Loucy (cell line): ENCODE results near the gene GON7.
"Not testable (repeated sequence)": the region's sequence is repeated elsewhere in the genome, so short reads cannot be mapped to it uniquely, and the experiment has no call there.

Experiments used
- H2AFZ ChIP-seq: fragments of 200-600 bp; sonication (generic); 2 replicates; pipeline ENCODE4 v1.6.0; 2016; ENCODE audit warnings: antibody characterized with exemption, mild to moderate bottlenecking, low read length, moderate library complexity
- H3F3A ChIP-seq: fragments of 200-600 bp; 2 replicates; pipeline ENCODE4 v1.6.0; 2016; ENCODE audit warnings: antibody characterized with exemption, low read depth, mild to moderate bottlenecking
- H3K27me3 ChIP-seq: fragments of 200-600 bp; sonication (generic); 2 replicates; pipeline ENCODE4 v1.6.1; 2014; ENCODE audit warnings: low read length, mild to moderate bottlenecking; ENCODE audit not compliant: insufficient read depth, poor library complexity, severe bottlenecking
- H3K36me3 ChIP-seq: fragments of 200-600 bp; sonication (generic); 2 replicates; pipeline ENCODE4 v1.6.1; 2016; ENCODE audit warnings: low read length; ENCODE audit not compliant: insufficient read depth
- H3K4me1 ChIP-seq: fragments of 200-600 bp; sonication (generic); 2 replicates; pipeline ENCODE4 v1.5.1; 2014; ENCODE audit warnings: low read length, mild to moderate bottlenecking; ENCODE audit not compliant: insufficient read depth, poor library complexity, severe bottlenecking
- H3K4me2 ChIP-seq: fragments of 200-600 bp; sonication (generic); 2 replicates; pipeline ENCODE4 v1.6.0; 2014; ENCODE audit warnings: antibody characterized with exemption, low read length, low read depth, mild to moderate bottlenecking; ENCODE audit not compliant: poor library complexity, severe bottlenecking
- H3K4me3 ChIP-seq: fragments of 200-600 bp; sonication (generic); 2 replicates; pipeline ENCODE4 v1.5.1; 2014; ENCODE audit warnings: low read length, mild to moderate bottlenecking, mixed read lengths; ENCODE audit not compliant: poor library complexity, severe bottlenecking
- H3K79me2 ChIP-seq: fragments of 200-600 bp; sonication (generic); 2 replicates; pipeline ENCODE4 v1.6.1; 2014; ENCODE audit warnings: low read length; ENCODE audit not compliant: insufficient read depth
- H3K9ac ChIP-seq: fragments of 200-600 bp; sonication (generic); 2 replicates; pipeline ENCODE4 v1.6.0; 2014; ENCODE audit warnings: mild to moderate bottlenecking, low read depth, low read length, moderate library complexity; ENCODE audit not compliant: poor library complexity, severe bottlenecking
- H3K9me2 ChIP-seq: fragments of 200-600 bp; sonication (generic); replicated peaks from 2 replicates; pipeline ENCODE4 v1.6.1; 2016; ENCODE audit warnings: low read depth, low read length, mixed read lengths
- H3K9me3 ChIP-seq: fragments of 200-600 bp; sonication (generic); 2 replicates; pipeline ENCODE4 v1.6.1; 2014; ENCODE audit warnings: mild to moderate bottlenecking, antibody characterized with exemption, low read length, low read depth; ENCODE audit not compliant: insufficient read depth
- H4K20me1 ChIP-seq: fragments of 200-600 bp; sonication (generic); 2 replicates; pipeline ENCODE4 v1.6.0; 2014; ENCODE audit warnings: antibody characterized with exemption, low read length, mild to moderate bottlenecking; ENCODE audit not compliant: insufficient read depth, poor library complexity, severe bottlenecking
- EZH2phosphoT487 ChIP-seq: fragments of 200-600 bp; IDR thresholded peaks from 2 replicates; pipeline ENCODE4 v1.6.1; 2018; ENCODE audit warnings: antibody characterized with exemption, mild to moderate bottlenecking, moderate library complexity, borderline replicate concordance
- TF ChIP-seq, protein P1 (sequence below): fragments of 200-600 bp; sonication (generic); conservative IDR thresholded peaks from 2 replicates; pipeline ENCODE4 v1.5.1; 2014; ENCODE audit warnings: mild to moderate bottlenecking, antibody characterized with exemption, low read length

The GON7 gene

DNA sequence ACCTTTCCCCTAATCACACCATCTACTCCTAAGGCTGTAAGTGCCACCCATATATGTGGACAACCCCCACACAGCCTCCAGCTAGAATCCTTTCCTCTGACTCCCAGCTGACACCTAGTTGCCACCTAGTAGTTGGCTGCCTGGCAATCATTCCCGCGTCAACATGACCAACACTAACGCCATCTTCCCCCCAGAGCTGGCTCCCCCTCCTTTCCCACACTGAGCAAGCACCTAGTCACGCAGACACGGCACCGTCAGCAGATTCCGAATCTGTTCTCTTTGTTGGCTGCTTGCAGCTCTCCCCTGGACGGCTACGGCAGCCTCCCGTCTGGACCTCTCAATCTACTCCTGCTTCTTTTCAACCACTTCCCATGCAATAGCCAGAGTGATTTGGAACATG, 27.9 kb upstream of the GON7 start:
- Histone ChIP-seq H3F3A (no peaks in the 10 kb centered on the region), H3K4me2 (no peak overlapping the region), H3K4me1 (no peaks in the 10 kb centered on the region), H3K79me2 (no peaks in the 10 kb centered on the region), H3K9ac (no peak overlapping the region), H4K20me1 (no peaks in the 10 kb centered on the region), H3K4me3 (no peak overlapping the region), H3K9me3 (no peaks in the 10 kb centered on the region), H2AFZ (no peak overlapping the region), H3K27me3 (no peaks in the 10 kb centered on the region), H3K9me2 (no peaks in the 10 kb centered on the region), H3K36me3 (peaks cover 2% of the 10 kb centered on the region; the same call in 1 of the 2 replicates)
- no peak for TF ChIP-seq EZH2phosphoT487
- TF ChIP-seq, protein P1, sequence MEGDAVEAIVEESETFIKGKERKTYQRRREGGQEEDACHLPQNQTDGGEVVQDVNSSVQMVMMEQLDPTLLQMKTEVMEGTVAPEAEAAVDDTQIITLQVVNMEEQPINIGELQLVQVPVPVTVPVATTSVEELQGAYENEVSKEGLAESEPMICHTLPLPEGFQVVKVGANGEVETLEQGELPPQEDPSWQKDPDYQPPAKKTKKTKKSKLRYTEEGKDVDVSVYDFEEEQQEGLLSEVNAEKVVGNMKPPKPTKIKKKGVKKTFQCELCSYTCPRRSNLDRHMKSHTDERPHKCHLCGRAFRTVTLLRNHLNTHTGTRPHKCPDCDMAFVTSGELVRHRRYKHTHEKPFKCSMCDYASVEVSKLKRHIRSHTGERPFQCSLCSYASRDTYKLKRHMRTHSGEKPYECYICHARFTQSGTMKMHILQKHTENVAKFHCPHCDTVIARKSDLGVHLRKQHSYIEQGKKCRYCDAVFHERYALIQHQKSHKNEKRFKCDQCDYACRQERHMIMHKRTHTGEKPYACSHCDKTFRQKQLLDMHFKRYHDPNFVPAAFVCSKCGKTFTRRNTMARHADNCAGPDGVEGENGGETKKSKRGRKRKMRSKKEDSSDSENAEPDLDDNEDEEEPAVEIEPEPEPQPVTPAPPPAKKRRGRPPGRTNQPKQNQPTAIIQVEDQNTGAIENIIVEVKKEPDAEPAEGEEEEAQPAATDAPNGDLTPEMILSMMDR, result no peak

DNA sequence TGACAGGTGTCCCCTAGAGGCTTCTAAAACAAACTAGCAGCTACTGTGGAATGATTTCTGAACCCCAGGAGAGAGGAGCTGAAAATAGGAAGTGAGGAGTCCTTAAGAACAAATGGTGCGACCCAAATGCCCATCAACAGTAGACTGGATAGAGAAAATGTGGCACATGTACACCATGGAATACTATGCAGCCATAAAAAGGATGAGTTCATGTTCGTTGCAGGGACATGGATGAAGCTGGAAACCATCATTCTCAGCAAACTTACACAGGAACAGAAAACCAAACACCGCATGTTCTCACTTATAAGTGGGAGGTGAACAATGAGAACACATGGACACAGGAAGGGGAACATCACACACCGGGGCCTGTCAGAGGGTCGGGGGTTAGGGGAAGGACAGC, 26.2 kb upstream of the GON7 start:
- not testable (repeated sequence) for H3K79me2 ChIP-seq, H3K27me3 ChIP-seq, H3F3A ChIP-seq, H4K20me1 ChIP-seq, H3K36me3 ChIP-seq, H3K9ac ChIP-seq, H3K4me3 ChIP-seq, H3K4me2 ChIP-seq, H3K9me3 ChIP-seq, H3K4me1 ChIP-seq, H2AFZ ChIP-seq, H3K9me2 ChIP-seq

DNA sequence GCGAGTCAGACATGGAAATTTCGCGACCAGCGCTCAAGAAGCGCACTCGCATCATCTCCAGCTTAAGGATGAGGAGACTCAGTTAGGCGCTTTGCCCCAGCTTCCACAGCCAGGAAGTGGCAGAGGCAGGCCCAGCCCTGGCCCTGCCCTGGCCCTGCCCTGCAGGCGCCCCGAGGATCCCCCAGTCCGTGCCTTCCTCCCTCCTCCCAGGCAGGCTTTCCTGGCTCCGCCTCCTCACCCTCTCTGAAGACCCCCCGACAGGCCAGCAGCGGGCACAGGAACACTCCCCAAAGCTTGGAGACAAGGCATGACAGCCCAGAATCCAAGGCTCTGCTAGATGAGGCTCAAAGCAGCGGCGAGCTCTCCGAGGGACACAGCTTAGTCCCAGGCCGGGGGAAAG, 25.3 kb upstream of the GON7 start:
- Histone ChIP-seq H3K4me1 (no peaks in the 10 kb centered on the region), H4K20me1 (no peaks in the 10 kb centered on the region), H3K4me2 (no peak overlapping the region), H3K4me3 (no peak overlapping the region), H3K27me3 (no peaks in the 10 kb centered on the region), H3K9me3 (no peaks in the 10 kb centered on the region), H3K9ac (no peak overlapping the region), H2AFZ (no peak overlapping the region), H3K9me2 (no peaks in the 10 kb centered on the region), H3K79me2 (no peaks in the 10 kb centered on the region), H3K36me3 (peaks cover 18% of the 10 kb centered on the region; the same call in 1 of the 2 replicates), H3F3A (no peaks in the 10 kb centered on the region)
- no peak for TF ChIP-seq EZH2phosphoT487
- TF ChIP-seq, protein P1, result no peak

DNA sequence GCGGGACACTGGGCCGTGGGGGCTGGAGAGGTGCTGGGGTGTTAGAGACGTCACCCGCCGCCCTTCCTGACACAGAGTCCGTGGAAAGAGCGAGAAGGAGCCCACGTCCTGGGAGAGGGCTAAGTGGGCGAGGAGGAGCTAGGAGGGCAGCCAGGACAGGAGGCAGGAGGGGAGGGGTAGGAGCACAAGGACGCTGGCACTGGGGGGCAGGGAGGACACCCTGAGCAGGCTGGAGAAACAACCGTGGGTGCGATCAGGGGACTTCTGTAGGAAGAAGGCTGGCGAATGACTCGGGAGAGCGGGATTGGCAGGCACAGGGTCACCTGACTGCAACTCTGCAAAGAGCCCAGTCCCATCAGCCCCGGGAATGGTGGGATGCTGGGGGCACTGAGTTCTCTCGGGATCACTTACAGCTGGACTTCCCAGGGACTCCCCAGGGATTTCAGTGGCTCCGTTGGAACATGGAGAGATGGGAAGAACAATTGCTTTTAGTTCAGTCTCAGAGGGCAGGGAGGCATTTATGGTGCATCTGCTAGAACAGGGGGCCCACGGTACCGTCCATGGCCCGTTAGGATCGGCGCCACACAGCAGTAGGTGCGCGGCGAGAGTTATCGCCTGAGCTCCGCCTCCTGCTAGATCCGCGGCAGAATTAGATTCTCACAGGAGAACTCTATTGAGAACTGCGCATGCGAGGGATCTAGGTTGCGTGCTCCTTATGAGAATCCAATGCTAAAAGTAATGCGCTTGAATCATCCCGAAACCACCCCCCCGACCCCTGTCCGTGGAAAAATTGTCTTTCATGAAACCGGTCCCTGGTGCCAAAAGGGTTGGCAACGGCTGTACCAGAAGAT, 24.5 kb upstream of the GON7 start:
- H3K9me3 ChIP-seq, result no peaks in the 10 kb centered on the region
- H2AFZ ChIP-seq, result no peak overlapping the region
- H3K27me3 ChIP-seq, result no peaks in the 10 kb centered on the region
- H3K9me2 ChIP-seq, result no peaks in the 10 kb centered on the region
- peaks cover 23% of the 10 kb centered on the region; the same call in 1 of the 2 replicates for H3K36me3 ChIP-seq
- no peaks in the 10 kb centered on the region for H3K4me1 ChIP-seq
- H3K9ac ChIP-seq, result no peak overlapping the region
- no peaks in the 10 kb centered on the region for H3F3A ChIP-seq
- no peak for TF ChIP-seq EZH2phosphoT487
- TF ChIP-seq, protein P1, result no peak
- no peak overlapping the region for H3K4me3 ChIP-seq
- H4K20me1 ChIP-seq, result no peaks in the 10 kb centered on the region
- H3K79me2 ChIP-seq, result no peaks in the 10 kb centered on the region
- no peak overlapping the region for H3K4me2 ChIP-seq
